Hematopoietic multipotent progenitor cell treated with erythropoietin and hydrocortisone succinate and interleukin-3 and kit ligand, for 17 days (in vitro differentiated cells): ENCODE results near the gene GK.
"Not testable (repeated sequence)": the region's sequence is repeated elsewhere in the genome, so short reads cannot be mapped to it uniquely, and the experiment has no call there.

Source experiments
- DNase-seq: peaks from one replicate; pipeline ENCODE4 v3.0.0-alpha.2; 2015; ENCODE audit warnings: low spot score

GK gene

GRCh38 chrX:30653415-30654131, at the start of gene GK:
GK (plus strand) TSS chrX:30653423; CDS start chrX:30653538, 115 bp downstream.
- DNase-seq = peak; percentile 44

- DNase-seq = no peak
Observed at GRCh38 chrX:30607155-30607554, 46.1 kb upstream of the GK start.

- DNase-seq = no peak
Observed at GRCh38 chrX:30610026-30610425, 43.2 kb upstream of the GK start.

GRCh38 chrX:30612250-30612655, 41.0 kb upstream of the GK start:
- DNase-seq = no peak

- no peak for DNase-seq
Observed at GRCh38 chrX:30613721-30614120, 39.5 kb upstream of the GK start.

- no peak for DNase-seq
Observed at GRCh38 chrX:30615229-30615628, 38.0 kb upstream of the GK start.

GRCh38 chrX:30618160-30618765, 35.0 kb upstream of the GK start:
- no peak for DNase-seq

- no peak for DNase-seq
Observed at GRCh38 chrX:30620125-30620524, 33.1 kb upstream of the GK start.

GRCh38 chrX:30620980-30621618, 32.1 kb upstream of the GK start:
- DNase-seq = no peak

- no peak for DNase-seq
Observed at GRCh38 chrX:30622361-30622760, 30.9 kb upstream of the GK start.

- no peak for DNase-seq
Observed at GRCh38 chrX:30626402-30626801, 26.8 kb upstream of the GK start.

GRCh38 chrX:30627818-30628652, 25.2 kb upstream of the GK start:
- no peak for DNase-seq

GRCh38 chrX:30634070-30634469, 19.2 kb upstream of the GK start:
- DNase-seq = not testable (repeated sequence)

- peak; percentile 38 for DNase-seq
Observed at GRCh38 chrX:30635630-30636029, 17.6 kb upstream of the GK start.

- DNase-seq = no peak
Observed at GRCh38 chrX:30637874-30638815, 15.1 kb upstream of the GK start.

- not testable (repeated sequence) for DNase-seq
Observed at GRCh38 chrX:30639702-30640101, 13.5 kb upstream of the GK start.

- DNase-seq = no peak
Observed at GRCh38 chrX:30642642-30643041, 10.6 kb upstream of the GK start.

GRCh38 chrX:30643313-30643821, 9.9 kb upstream of the GK start:
- DNase-seq = no peak

- DNase-seq = no peak
Observed at GRCh38 chrX:30649859-30650258, 3.4 kb upstream of the GK start.

- peak; percentile 91 for DNase-seq
Observed at GRCh38 chrX:30652527-30653414, 452 bp upstream of the GK start.
